ENCODE data around the gene GJC1.

Gene GJC1

GRCh38 chr17:44829523-44830358 is at the start of gene GJC1:
Gene GJC1, minus strand, starts transcription at chr17:44830287. Its CDS starts 24,470 bp downstream, at chr17:44805817.
- DNase-seq, result no peak

DNA sequence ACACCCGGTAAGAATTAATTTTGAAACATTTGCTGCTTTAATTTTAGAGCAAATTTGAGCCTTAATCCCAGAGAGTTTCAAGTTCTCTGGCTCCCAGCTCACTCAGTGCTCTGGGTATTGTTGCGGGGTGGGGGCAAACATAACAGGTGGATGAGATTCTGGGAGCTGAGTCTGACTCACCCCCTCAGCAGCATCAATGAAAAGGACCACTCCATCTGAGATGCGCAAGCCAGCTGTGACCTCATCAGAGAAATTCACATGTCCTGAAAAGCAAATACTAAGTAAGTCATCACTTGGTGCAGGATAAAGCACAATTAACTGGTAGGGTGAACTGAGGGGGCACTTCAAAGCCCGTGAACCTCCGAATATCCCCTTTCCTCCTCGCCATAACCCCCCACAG is 49.3 kb upstream of the GJC1 start:
- no peak for DNase-seq

- DNase-seq, result peak; percentile 69
Observed at GRCh38 chr17:44878627-44879221, 48.6 kb upstream of the GJC1 start.

DNA sequence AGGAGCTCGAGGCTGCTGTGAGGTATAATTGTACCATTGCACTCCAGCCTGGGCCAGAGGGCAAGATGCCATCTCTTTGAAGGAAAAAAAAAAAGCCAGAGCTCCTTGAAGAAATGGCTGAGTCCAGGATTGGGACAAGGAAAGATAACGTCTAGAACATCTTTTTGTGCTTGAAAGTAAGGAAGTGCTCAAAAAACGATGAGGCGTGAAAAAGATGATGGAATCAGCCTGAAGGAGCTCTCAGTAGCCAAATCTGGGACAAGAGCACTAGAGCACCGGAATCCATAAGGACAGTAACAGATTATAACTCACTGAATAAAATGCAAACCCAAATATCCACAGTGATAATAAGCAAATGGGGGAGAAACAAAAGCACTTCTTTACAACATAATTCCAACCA is 47.0 kb upstream of the GJC1 start:
- DNase-seq, result no peak

GRCh38 chr17:44875761-44876160 is 45.7 kb upstream of the GJC1 start:
- no peak for DNase-seq

- no peak for DNase-seq
Observed at GRCh38 chr17:44872131-44872768, 42.2 kb upstream of the GJC1 start.

GRCh38 chr17:44871556-44871955 is 41.5 kb upstream of the GJC1 start:
- DNase-seq, result no peak

DNA sequence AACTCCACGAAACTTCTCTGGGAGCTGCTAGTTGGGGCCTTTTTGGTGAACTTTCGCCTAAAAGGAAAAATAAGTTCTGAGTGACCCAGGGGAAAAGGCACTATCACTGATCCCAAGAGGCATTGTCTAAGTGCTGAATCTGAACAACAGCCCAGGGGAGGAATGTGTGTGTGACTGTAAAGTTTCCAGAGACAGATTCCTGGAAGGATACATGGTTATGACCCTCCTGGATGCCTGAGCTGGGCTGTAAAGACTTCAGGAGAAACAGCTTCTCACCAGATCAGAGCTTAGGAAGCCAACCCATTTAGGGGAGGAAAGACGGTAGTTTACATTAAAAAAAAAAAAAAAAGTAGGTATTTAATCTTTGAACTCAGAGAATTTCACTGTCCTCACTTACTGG is 37.8 kb upstream of the GJC1 start:
- no peak for DNase-seq

DNA sequence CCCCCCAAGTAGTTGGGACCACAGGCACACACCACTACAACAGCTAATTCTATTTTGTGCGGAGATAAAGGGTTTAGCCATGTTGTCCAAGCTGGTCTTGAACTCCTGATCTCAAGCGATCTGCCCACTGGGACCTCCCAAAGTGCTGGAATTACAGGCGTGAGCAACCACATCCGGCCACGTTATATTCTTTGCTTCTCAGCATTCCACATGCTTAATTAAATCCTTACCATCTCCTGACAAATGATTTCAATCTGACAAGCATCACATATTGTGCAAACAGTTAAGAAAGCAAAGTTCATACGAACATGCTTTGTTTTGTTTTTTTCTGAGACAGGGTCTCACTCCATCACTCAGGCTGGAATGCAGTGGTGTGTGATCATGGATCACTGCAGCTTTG is 35.8 kb upstream of the GJC1 start:
- no peak for DNase-seq

DNA sequence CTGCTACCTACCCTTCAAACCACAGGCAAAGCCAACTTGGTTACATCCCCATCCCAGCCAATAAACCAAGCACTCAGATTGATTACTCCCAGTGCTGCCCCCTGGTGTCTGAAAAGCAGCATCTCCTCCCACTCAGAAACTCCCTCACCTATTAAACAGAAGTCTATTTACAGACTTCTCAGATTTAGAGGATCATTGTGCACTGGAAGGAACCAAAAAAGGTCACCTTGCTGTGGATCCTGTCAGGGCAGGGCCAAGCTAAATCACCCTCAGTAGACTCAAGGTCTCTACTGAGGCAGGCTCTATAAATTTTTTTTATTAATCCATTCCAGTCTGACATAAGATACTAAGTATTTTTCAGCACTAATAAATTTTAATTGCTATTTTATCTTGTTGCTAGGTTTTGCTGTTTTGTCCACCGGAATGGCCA is 35.2 kb upstream of the GJC1 start:
- peak; percentile 89 for DNase-seq

GRCh38 chr17:44864831-44865230 is 34.7 kb upstream of the GJC1 start:
- DNase-seq, result no peak

GRCh38 chr17:44863061-44863918 is 33.2 kb upstream of the GJC1 start:
- no peak for DNase-seq

DNA sequence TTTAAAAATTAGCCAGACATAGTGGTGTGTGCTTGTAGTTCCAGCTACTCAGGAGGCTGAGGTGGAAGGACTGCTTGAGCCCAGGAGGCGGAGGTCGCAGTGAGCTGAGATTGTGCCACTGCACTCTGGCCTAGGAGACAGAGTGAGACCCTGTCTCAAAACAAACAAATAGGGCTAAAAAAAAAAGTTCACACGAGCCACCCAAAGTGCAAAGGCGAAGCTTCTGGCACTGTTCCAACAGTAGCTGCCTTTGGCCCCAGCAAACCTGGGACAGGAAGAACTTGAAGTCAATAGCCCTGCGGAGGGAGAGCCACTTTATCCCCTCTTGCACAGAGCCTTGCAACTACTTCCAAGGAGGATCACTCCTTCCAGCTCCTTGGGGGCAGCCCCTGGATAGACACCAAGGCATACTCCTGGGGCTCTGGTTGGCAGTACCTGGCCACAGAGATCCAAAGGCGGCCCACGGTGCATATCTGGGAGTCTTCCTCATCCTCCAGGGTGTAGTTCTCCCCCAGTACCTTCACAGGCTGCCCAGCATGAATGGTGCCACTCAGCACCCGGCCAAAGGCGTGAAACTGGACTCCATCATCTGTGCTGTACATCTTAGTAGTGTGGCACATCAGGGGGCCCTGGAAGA is 32.3 kb upstream of the GJC1 start:
- peak; percentile 13 for DNase-seq

GRCh38 chr17:44859701-44860100 is 29.6 kb upstream of the GJC1 start:
- no peak for DNase-seq

GRCh38 chr17:44854192-44854591 is 24.1 kb upstream of the GJC1 start:
- DNase-seq, result no peak

GRCh38 chr17:44850612-44851011 is 20.5 kb upstream of the GJC1 start:
- DNase-seq, result no peak

GRCh38 chr17:44850025-44850424 is 19.9 kb upstream of the GJC1 start:
- DNase-seq, result no peak

GRCh38 chr17:44848961-44849489 is 18.9 kb upstream of the GJC1 start:
- no peak for DNase-seq

DNA sequence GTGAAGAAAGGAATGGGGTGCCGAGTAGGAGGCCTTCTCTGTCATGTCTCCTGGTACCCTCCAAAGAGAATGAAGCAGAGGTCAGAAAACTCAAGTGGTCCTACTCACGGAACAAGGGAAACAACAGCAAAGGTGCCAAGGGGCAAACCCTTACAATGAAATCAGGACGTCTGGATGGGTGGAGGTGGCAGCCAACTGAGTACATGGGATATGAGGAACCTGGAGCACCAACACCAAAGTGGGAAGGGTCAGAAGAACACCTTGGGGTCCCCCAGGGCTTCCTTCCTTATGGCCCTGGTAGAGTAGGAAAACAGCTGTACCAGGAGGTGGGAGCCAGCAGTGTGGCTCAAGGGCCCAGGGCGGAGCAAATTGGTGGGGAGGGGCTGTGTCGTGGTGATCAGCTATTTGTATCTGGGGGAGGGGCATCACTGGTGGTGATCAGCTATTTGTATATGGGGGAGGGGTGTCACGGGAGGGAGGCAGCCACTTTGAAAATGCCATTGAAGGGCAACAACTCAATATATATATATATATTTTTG is 18.2 kb upstream of the GJC1 start:
- DNase-seq, result no peak

DNA sequence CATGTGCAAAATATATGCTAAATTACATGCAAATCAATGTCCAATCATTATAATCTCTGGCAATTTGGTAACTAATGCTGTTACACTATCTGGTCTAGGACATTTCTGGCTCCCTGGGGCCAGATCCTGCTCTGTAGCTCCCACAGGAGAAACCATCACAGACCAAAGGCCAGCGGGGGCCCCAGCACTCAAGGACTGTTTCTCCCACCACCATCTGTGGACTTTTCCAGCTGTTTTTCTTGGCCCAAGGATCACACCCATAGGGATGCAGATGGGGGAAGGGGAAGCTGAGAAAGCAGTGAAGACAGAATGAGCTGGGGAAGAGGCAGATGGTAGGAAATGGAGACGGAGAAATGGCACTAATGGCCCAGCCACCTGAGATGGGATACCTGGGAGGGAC is 17.5 kb upstream of the GJC1 start, which contains the start of gene HIGD1B:
Gene HIGD1B, plus strand, starts transcription at position 298 of the 400 bp plus-strand sequence. CDS start 270 bp downstream, outside the sequence.
- no peak for DNase-seq

DNA sequence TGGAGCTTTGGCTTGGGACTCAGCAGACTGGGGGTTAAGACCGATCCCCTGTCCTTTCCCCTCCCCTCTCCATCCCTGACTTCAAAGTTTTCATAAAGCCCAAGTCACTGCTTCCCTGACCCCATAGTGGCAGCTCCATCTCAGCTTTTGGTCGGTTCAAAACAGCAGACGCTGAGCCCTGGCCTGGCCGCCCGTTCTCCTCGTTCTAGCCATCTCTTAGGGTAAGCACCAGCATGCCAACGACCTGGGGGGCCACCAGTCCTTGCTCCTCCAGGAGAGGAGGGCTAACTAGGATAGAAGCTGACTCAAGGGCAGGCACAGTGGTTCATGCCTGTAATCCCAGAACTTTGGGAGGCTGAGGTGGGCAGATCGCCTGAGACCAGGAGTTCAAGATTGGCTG is 16.1 kb upstream of the GJC1 start:
- no peak for DNase-seq

GRCh38 chr17:44844390-44844830 is 14.3 kb upstream of the GJC1 start:
- no peak for DNase-seq
